ENCODE measurements around the gene MORC1.

Gene MORC1

GRCh38 chr3:109073116-109073515 is 44.8 kb downstream of the MORC1 start:
- no peaks in the 10 kb centered on the region for H3K27me3 ChIP-seq (ENCODE audit: control insufficient read depth in 1 of 2, insufficient read depth in 2 of 2, low read length in 2 of 2)
- no peak overlapping the region for H3K4me3 ChIP-seq (ENCODE audit: low read depth in 1 of 2, low read length in 2 of 2)
- H3K9ac ChIP-seq (ENCODE audit: low read depth in 1 of 2, low read length in 2 of 2) = no peak overlapping the region
- H3K36me3 ChIP-seq (ENCODE audit: control insufficient read depth in 1 of 2, insufficient read depth in 2 of 2, low read length in 2 of 2) = no peaks in the 10 kb centered on the region
- H3K9me3 ChIP-seq (ENCODE audit: control insufficient read depth in 1 of 2, low read length in 2 of 2) = no peaks in the 10 kb centered on the region
- H3K27ac ChIP-seq (ENCODE audit: low read depth, low read length) = no peak overlapping the region
- peaks cover 0 to 9% of the 10 kb centered on the region in 2 donors for H3K4me1 ChIP-seq (ENCODE audit: control insufficient read depth in 1 of 2, insufficient read depth in 2 of 2, low read length in 2 of 2)

GRCh38 chr3:109072194-109072593 is 45.7 kb downstream of the MORC1 start:
- Histone ChIP-seq H3K4me1 (ENCODE audit: control insufficient read depth in 1 of 2, insufficient read depth in 2 of 2, low read length in 2 of 2) (peaks cover 0 to 9% of the 10 kb centered on the region in 2 donors), H3K9ac (ENCODE audit: low read depth in 1 of 2, low read length in 2 of 2) (no peak overlapping the region), H3K9me3 (ENCODE audit: control insufficient read depth in 1 of 2, low read length in 2 of 2) (no peaks in the 10 kb centered on the region), H3K27me3 (ENCODE audit: control insufficient read depth in 1 of 2, insufficient read depth in 2 of 2, low read length in 2 of 2) (no peaks in the 10 kb centered on the region), H3K27ac (ENCODE audit: low read depth, low read length) (no peak overlapping the region), H3K4me3 (ENCODE audit: low read depth in 1 of 2, low read length in 2 of 2) (no peak overlapping the region), H3K36me3 (ENCODE audit: control insufficient read depth in 1 of 2, insufficient read depth in 2 of 2, low read length in 2 of 2) (no peaks in the 10 kb centered on the region)

GRCh38 chr3:109071350-109072142 is 46.4 kb downstream of the MORC1 start:
- H3K36me3 ChIP-seq (ENCODE audit: control insufficient read depth in 1 of 2, insufficient read depth in 2 of 2, low read length in 2 of 2) = no peaks in the 10 kb centered on the region
- H3K27me3 ChIP-seq (ENCODE audit: control insufficient read depth in 1 of 2, insufficient read depth in 2 of 2, low read length in 2 of 2) = no peaks in the 10 kb centered on the region
- no peak overlapping the region for H3K27ac ChIP-seq (ENCODE audit: low read depth, low read length)

GRCh38 chr3:109070211-109070610 is 47.7 kb downstream of the MORC1 start:
- Histone ChIP-seq H3K4me3 (ENCODE audit: low read depth in 1 of 2, low read length in 2 of 2) (no peak overlapping the region), H3K27me3 (ENCODE audit: control insufficient read depth in 1 of 2, insufficient read depth in 2 of 2, low read length in 2 of 2) (no peaks in the 10 kb centered on the region), H3K36me3 (ENCODE audit: control insufficient read depth in 1 of 2, insufficient read depth in 2 of 2, low read length in 2 of 2) (no peaks in the 10 kb centered on the region), H3K27ac (ENCODE audit: low read depth, low read length) (no peak overlapping the region), H3K9me3 (ENCODE audit: control insufficient read depth in 1 of 2, low read length in 2 of 2) (no peaks in the 10 kb centered on the region), H3K9ac (ENCODE audit: low read depth in 1 of 2, low read length in 2 of 2) (no peak overlapping the region), H3K4me1 (ENCODE audit: control insufficient read depth in 1 of 2, insufficient read depth in 2 of 2, low read length in 2 of 2) (peaks cover 0 to 9% of the 10 kb centered on the region in 2 donors)

More at GRCh38 chr3:109071350-109072142, 46.4 kb downstream of the MORC1 start:
- Histone ChIP-seq H3K4me1 (ENCODE audit: control insufficient read depth in 1 of 2, insufficient read depth in 2 of 2, low read length in 2 of 2) (peaks cover 0 to 9% of the 10 kb centered on the region in 2 donors), H3K9me3 (ENCODE audit: control insufficient read depth in 1 of 2, low read length in 2 of 2) (no peaks in the 10 kb centered on the region), H3K9ac (ENCODE audit: low read depth in 1 of 2, low read length in 2 of 2) (no peak overlapping the region), H3K4me3 (ENCODE audit: low read depth in 1 of 2, low read length in 2 of 2) (no peak overlapping the region)

- no peak overlapping the region for H3K4me3 ChIP-seq (ENCODE audit: low read depth in 1 of 2, low read length in 2 of 2)
- H3K27me3 ChIP-seq (ENCODE audit: control insufficient read depth in 1 of 2, insufficient read depth in 2 of 2, low read length in 2 of 2) = no peaks in the 10 kb centered on the region
- H3K36me3 ChIP-seq (ENCODE audit: control insufficient read depth in 1 of 2, insufficient read depth in 2 of 2, low read length in 2 of 2) = no peaks in the 10 kb centered on the region
- H3K4me1 ChIP-seq (ENCODE audit: control insufficient read depth in 1 of 2, insufficient read depth in 2 of 2, low read length in 2 of 2) = peaks cover 0 to 8% of the 10 kb centered on the region in 2 donors
- no peak overlapping the region for H3K9ac ChIP-seq (ENCODE audit: low read depth in 1 of 2, low read length in 2 of 2)
- no peaks in the 10 kb centered on the region for H3K9me3 ChIP-seq (ENCODE audit: control insufficient read depth in 1 of 2, low read length in 2 of 2)
- H3K27ac ChIP-seq (ENCODE audit: low read depth, low read length) = no peak overlapping the region
Observed at GRCh38 chr3:109066864-109067263, 51.1 kb downstream of the MORC1 start.

- Histone ChIP-seq H3K4me3 (ENCODE audit: low read depth in 1 of 2, low read length in 2 of 2) (no peak overlapping the region), H3K9ac (ENCODE audit: low read depth in 1 of 2, low read length in 2 of 2) (no peak overlapping the region), H3K4me1 (ENCODE audit: control insufficient read depth in 1 of 2, insufficient read depth in 2 of 2, low read length in 2 of 2) (no peaks in the 10 kb centered on the region), H3K9me3 (ENCODE audit: control insufficient read depth in 1 of 2, low read length in 2 of 2) (no peaks in the 10 kb centered on the region), H3K36me3 (ENCODE audit: control insufficient read depth in 1 of 2, insufficient read depth in 2 of 2, low read length in 2 of 2) (no peaks in the 10 kb centered on the region), H3K27ac (ENCODE audit: low read depth, low read length) (no peak overlapping the region), H3K27me3 (ENCODE audit: control insufficient read depth in 1 of 2, insufficient read depth in 2 of 2, low read length in 2 of 2) (no peaks in the 10 kb centered on the region)
Observed at GRCh38 chr3:109059264-109059663, 58.7 kb downstream of the MORC1 start.

GRCh38 chr3:109057616-109058015 is 60.3 kb downstream of the MORC1 start:
- Histone ChIP-seq H3K9me3 (ENCODE audit: control insufficient read depth in 1 of 2, low read length in 2 of 2) (no peaks in the 10 kb centered on the region), H3K27me3 (ENCODE audit: control insufficient read depth in 1 of 2, insufficient read depth in 2 of 2, low read length in 2 of 2) (no peaks in the 10 kb centered on the region), H3K9ac (ENCODE audit: low read depth in 1 of 2, low read length in 2 of 2) (no peak overlapping the region), H3K4me1 (ENCODE audit: control insufficient read depth in 1 of 2, insufficient read depth in 2 of 2, low read length in 2 of 2) (no peaks in the 10 kb centered on the region), H3K27ac (ENCODE audit: low read depth, low read length) (no peak overlapping the region), H3K4me3 (ENCODE audit: low read depth in 1 of 2, low read length in 2 of 2) (no peak overlapping the region), H3K36me3 (ENCODE audit: control insufficient read depth in 1 of 2, insufficient read depth in 2 of 2, low read length in 2 of 2) (no peaks in the 10 kb centered on the region)

- no peaks in the 10 kb centered on the region for H3K4me1 ChIP-seq (ENCODE audit: control insufficient read depth in 1 of 2, insufficient read depth in 2 of 2, low read length in 2 of 2)
Observed at GRCh38 chr3:109057056-109057455, 60.9 kb downstream of the MORC1 start.

GRCh38 chr3:109050591-109051167 is 67.3 kb downstream of the MORC1 start:
- Histone ChIP-seq H3K4me1 (ENCODE audit: control insufficient read depth in 1 of 2, insufficient read depth in 2 of 2, low read length in 2 of 2) (no peaks in the 10 kb centered on the region), H3K36me3 (ENCODE audit: control insufficient read depth in 1 of 2, insufficient read depth in 2 of 2, low read length in 2 of 2) (no peaks in the 10 kb centered on the region), H3K4me3 (ENCODE audit: low read depth in 1 of 2, low read length in 2 of 2) (no peak overlapping the region), H3K9me3 (ENCODE audit: control insufficient read depth in 1 of 2, low read length in 2 of 2) (no peaks in the 10 kb centered on the region), H3K9ac (ENCODE audit: low read depth in 1 of 2, low read length in 2 of 2) (no peak overlapping the region), H3K27ac (ENCODE audit: low read depth, low read length) (no peak overlapping the region), H3K27me3 (ENCODE audit: control insufficient read depth in 1 of 2, insufficient read depth in 2 of 2, low read length in 2 of 2) (no peaks in the 10 kb centered on the region)

More at GRCh38 chr3:109057056-109057455, 60.9 kb downstream of the MORC1 start:
- Histone ChIP-seq H3K27ac (ENCODE audit: low read depth, low read length) (no peak overlapping the region), H3K9me3 (ENCODE audit: control insufficient read depth in 1 of 2, low read length in 2 of 2) (no peaks in the 10 kb centered on the region), H3K4me3 (ENCODE audit: low read depth in 1 of 2, low read length in 2 of 2) (no peak overlapping the region), H3K27me3 (ENCODE audit: control insufficient read depth in 1 of 2, insufficient read depth in 2 of 2, low read length in 2 of 2) (no peaks in the 10 kb centered on the region), H3K9ac (ENCODE audit: low read depth in 1 of 2, low read length in 2 of 2) (no peak overlapping the region), H3K36me3 (ENCODE audit: control insufficient read depth in 1 of 2, insufficient read depth in 2 of 2, low read length in 2 of 2) (no peaks in the 10 kb centered on the region)

GRCh38 chr3:109047366-109047765 is 70.6 kb downstream of the MORC1 start:
- no peak overlapping the region for H3K9ac ChIP-seq (ENCODE audit: low read depth in 1 of 2, low read length in 2 of 2)
- no peaks in the 10 kb centered on the region for H3K36me3 ChIP-seq (ENCODE audit: control insufficient read depth in 1 of 2, insufficient read depth in 2 of 2, low read length in 2 of 2)
- H3K9me3 ChIP-seq (ENCODE audit: control insufficient read depth in 1 of 2, low read length in 2 of 2) = no peaks in the 10 kb centered on the region
- no peak overlapping the region for H3K4me3 ChIP-seq (ENCODE audit: low read depth in 1 of 2, low read length in 2 of 2)
- H3K27me3 ChIP-seq (ENCODE audit: control insufficient read depth in 1 of 2, insufficient read depth in 2 of 2, low read length in 2 of 2) = no peaks in the 10 kb centered on the region
- no peaks in the 10 kb centered on the region for H3K4me1 ChIP-seq (ENCODE audit: control insufficient read depth in 1 of 2, insufficient read depth in 2 of 2, low read length in 2 of 2)
- no peak overlapping the region for H3K27ac ChIP-seq (ENCODE audit: low read depth, low read length)

All from duodenal mucosa (tissue), 2 donors.